H9 (cell line): ENCODE data around the gene MYL1. TPM values are rescaled to one million over a fixed set of nuclear protein-coding genes. Genes with fewer than 3 reads are reported as not detected.

ENCODE experiments used
- DNase-seq: peaks from one replicate; pipeline ENCODE4 v3.0.0-alpha.2; 2017
- H2AFZ ChIP-seq: one replicate; pipeline ENCODE4 v1.6.1; 2013; ENCODE audit warnings: mild to moderate bottlenecking, low read length, control low read depth, moderate library complexity
- H2AK5ac ChIP-seq: 2 replicates; pipeline ENCODE4 v1.6.1; 2013; ENCODE audit warnings: low read length, control low read depth, mixed read lengths; ENCODE audit not compliant: insufficient read length
- H2BK120ac ChIP-seq: one replicate; pipeline ENCODE4 v1.6.1; 2013; ENCODE audit warnings: low read depth, mild to moderate bottlenecking, low read length, control low read depth, inconsistent platforms; ENCODE audit not compliant: poor library complexity, severe bottlenecking
- H2BK12ac ChIP-seq: 2 replicates; pipeline ENCODE4 v1.6.1; 2013; ENCODE audit warnings: low read length, control low read depth, mixed read lengths, low read depth; ENCODE audit not compliant: insufficient read length
- H2BK15ac ChIP-seq: 2 replicates; pipeline ENCODE4 v1.6.1; 2013; ENCODE audit warnings: low read depth, low read length, control low read depth
- H2BK20ac ChIP-seq: one replicate; pipeline ENCODE4 v1.6.1; 2013; ENCODE audit warnings: low read depth, mild to moderate bottlenecking, low read length, control low read depth, inconsistent platforms; ENCODE audit not compliant: poor library complexity, severe bottlenecking
- H2BK5ac ChIP-seq: 2 replicates; pipeline ENCODE4 v1.6.1; 2013; ENCODE audit warnings: low read length, control low read depth, mixed read lengths; ENCODE audit not compliant: insufficient read length
- H3K14ac ChIP-seq: 2 replicates; pipeline ENCODE4 v1.6.1; 2013; ENCODE audit warnings: low read length, control low read depth; ENCODE audit not compliant: insufficient read depth
- H3K18ac ChIP-seq: 2 replicates; pipeline ENCODE4 v1.6.1; 2013; ENCODE audit warnings: low read depth, mild to moderate bottlenecking, mixed read lengths, low read length, control low read depth; ENCODE audit not compliant: insufficient read length
- H3K23ac ChIP-seq: 2 replicates; pipeline ENCODE4 v1.6.1; 2013; ENCODE audit warnings: low read length, control low read depth, mixed read lengths, low read depth; ENCODE audit not compliant: insufficient read length
- H3K23me2 ChIP-seq: 2 replicates; pipeline ENCODE4 v1.6.1; 2013; ENCODE audit warnings: low read depth, mild to moderate bottlenecking, mixed read lengths, low read length, control low read depth; ENCODE audit not compliant: insufficient read length, poor library complexity, severe bottlenecking
- H3K27ac ChIP-seq: 2 replicates; pipeline ENCODE4 v1.5.1; 2013; ENCODE audit warnings: low read length, control low read depth, mixed read lengths, low read depth; ENCODE audit not compliant: insufficient read length
- H3K27me3 ChIP-seq: 2 replicates; pipeline ENCODE4 v1.6.1; 2013; ENCODE audit warnings: low read length, control low read depth, inconsistent platforms; ENCODE audit not compliant: insufficient read depth
- H3K4ac ChIP-seq: 2 replicates; pipeline ENCODE4 v1.6.1; 2013; ENCODE audit warnings: low read depth, mild to moderate bottlenecking, control low read depth, inconsistent platforms, low read length, moderate library complexity
- H3K4me1 ChIP-seq: 2 replicates; pipeline ENCODE4 v1.6.1; 2013; ENCODE audit warnings: low read length, control low read depth, inconsistent platforms; ENCODE audit not compliant: insufficient read depth
- H3K4me2 ChIP-seq: 2 replicates; pipeline ENCODE4 v1.6.1; 2013; ENCODE audit warnings: low read length, control low read depth, mixed read lengths; ENCODE audit not compliant: insufficient read length, insufficient read depth
- H3K56ac ChIP-seq: 2 replicates; pipeline ENCODE4 v1.6.1; 2013; ENCODE audit warnings: low read depth, mild to moderate bottlenecking, mixed read lengths, low read length, control low read depth; ENCODE audit not compliant: insufficient read length
- H3K79me1 ChIP-seq: 2 replicates; pipeline ENCODE4 v1.6.1; 2013; ENCODE audit warnings: low read depth, mild to moderate bottlenecking, moderate library complexity, low read length, control low read depth, inconsistent platforms; ENCODE audit not compliant: insufficient read depth, poor library complexity, severe bottlenecking
- H3K79me2 ChIP-seq: 2 replicates; pipeline ENCODE4 v1.6.1; 2013; ENCODE audit warnings: low read length, control low read depth, inconsistent platforms; ENCODE audit not compliant: insufficient read depth
- H3K9ac ChIP-seq: 2 replicates; pipeline ENCODE4 v1.6.1; 2013; ENCODE audit warnings: low read length, control low read depth, mixed read lengths; ENCODE audit not compliant: insufficient read length; ENCODE audit errors: extremely low read depth
- H3K9me3 ChIP-seq: one replicate; pipeline ENCODE4 v1.6.1; 2013; ENCODE audit warnings: low read depth, low read length, inconsistent platforms; ENCODE audit not compliant: control insufficient read depth
- H3T11ph ChIP-seq: one replicate; pipeline ENCODE4 v1.6.1; 2013; ENCODE audit warnings: mild to moderate bottlenecking, low read length, control low read depth, inconsistent platforms
- H4K20me1 ChIP-seq: one replicate; pipeline ENCODE4 v1.6.1; 2013; ENCODE audit not compliant: control insufficient read depth, insufficient read length, insufficient read depth
- H4K5ac ChIP-seq: 2 replicates; pipeline ENCODE4 v1.6.1; 2013; ENCODE audit warnings: low read depth, mild to moderate bottlenecking, mixed read lengths, low read length, control low read depth; ENCODE audit not compliant: insufficient read length
- H4K8ac ChIP-seq: replicated peaks from 2 replicates; pipeline ENCODE4 v1.6.1; 2013; ENCODE audit warnings: low read length, control low read depth, mixed read lengths, low read depth; ENCODE audit not compliant: insufficient read length
- H4K91ac ChIP-seq: 2 replicates; pipeline ENCODE4 v1.6.1; 2013; ENCODE audit warnings: low read depth, mild to moderate bottlenecking, moderate library complexity, mixed read lengths, low read length, control low read depth; ENCODE audit not compliant: insufficient read length
- H3K27ac Mint-ChIP-seq, 3 experiments: 2 replicates in 2 of 3; 3 replicates in 1 of 3; pipeline ENCODE4 v1.8.0; 2020 to 2021; ENCODE audit warnings: mixed read lengths in 3 of 3, mild to moderate bottlenecking in 1 of 3, moderate library complexity in 1 of 3
- H3K27me3 Mint-ChIP-seq: 2 replicates; pipeline ENCODE4 v1.8.0; 2021; ENCODE audit warnings: low read depth, mild to moderate bottlenecking, moderate library complexity, mixed read lengths
- H3K36me3 Mint-ChIP-seq, 3 experiments: 2 replicates in 2 of 3; 3 replicates in 1 of 3; pipeline ENCODE4 v1.8.0; 2020 to 2021; ENCODE audit warnings: low read depth in 3 of 3, mixed read lengths in 3 of 3; ENCODE audit not compliant: insufficient read depth in 1 of 3
- H3K4me1 Mint-ChIP-seq, 2 experiments: 2 replicates each; pipeline ENCODE4 v1.8.0; 2020; ENCODE audit warnings: mixed read lengths in 2 of 2
- H3K4me3 Mint-ChIP-seq, 2 experiments: 2 replicates in 1 of 2; 3 replicates in 1 of 2; pipeline ENCODE4 v1.8.0; 2020 to 2021; ENCODE audit warnings: mild to moderate bottlenecking in 2 of 2, mixed read lengths in 2 of 2, moderate library complexity in 1 of 2
- H3K9me3 Mint-ChIP-seq, 2 experiments: 2 replicates in 1 of 2; 3 replicates in 1 of 2; pipeline ENCODE4 v1.8.0; 2020; ENCODE audit warnings: mild to moderate bottlenecking in 2 of 2, mixed read lengths in 2 of 2, moderate library complexity in 1 of 2
- CTCF ChIP-seq: fragments of 200-600 bp; sonication (generic); conservative IDR thresholded peaks from 3 replicates; pipeline ENCODE4 v1.8.0; 2021; ENCODE audit warnings: antibody characterized with exemption, mild to moderate bottlenecking
- WGBS: extraction: QIAGEN DNeasy Blood & Tissue Kit; methylation state at CpG from one replicate; pipeline ENCODE4 v1.1.7; 2013; ENCODE audit warnings: missing lambda C conversion rate, low lambda C conversion rate, mixed read lengths; ENCODE audit not compliant: insufficient read length; ENCODE audit errors: extremely low coverage; 5-methylcytosine and 5-hydroxymethylcytosine counted together
- total RNA-seq: library from RNA; stranded (reverse); gene quantifications from 2 replicates; pipeline ENCODE4 v1.2.1, GENCODE V29; 2021

Gene MYL1
- total RNA-seq, 1 experiment from 2014 or later, result not detected

- no peak overlapping the region for H3K56ac ChIP-seq
- TF ChIP-seq CTCF, result no peak
- no peaks in the 10 kb centered on the region for H3K27me3 ChIP-seq
- Mint-ChIP-seq H3K27ac (peak overlapping the region in 1 of 3 experiments; percentile 14; a peak in 2 of 7 replicates), H3K4me1 (peaks cover 3 to 5% of the 10 kb centered on the region in 2 experiments), H3K4me3 (no peak overlapping the region), H3K36me3 (no peaks in the 10 kb centered on the region; a peak in 1 of 7 replicates), H3K9me3 (peaks cover 0 to 3% of the 10 kb centered on the region in 2 experiments; a peak in 2 of 5 replicates), H3K27me3 (no peaks in the 10 kb centered on the region)
- no peak overlapping the region for H2BK20ac ChIP-seq
- DNase-seq, result no peak
- H4K8ac ChIP-seq, result no peak overlapping the region
- H3K4me1 ChIP-seq, result no peaks in the 10 kb centered on the region; the same call in 1 of the 2 replicates
- H4K5ac ChIP-seq, result no peak overlapping the region
- no peak overlapping the region for H2AK5ac ChIP-seq
- no peak overlapping the region for H3K14ac ChIP-seq
- H3K4me2 ChIP-seq, result no peak overlapping the region
- no peaks in the 10 kb centered on the region for H3K79me2 ChIP-seq
- H3K27ac ChIP-seq, result no peak overlapping the region
- H4K20me1 ChIP-seq, result no peaks in the 10 kb centered on the region
- H2BK5ac ChIP-seq, result no peak overlapping the region
- no peak overlapping the region for H2BK120ac ChIP-seq
- no peak overlapping the region for H3T11ph ChIP-seq
- H3K23me2 ChIP-seq, result no peaks in the 10 kb centered on the region
- no peak overlapping the region for H3K18ac ChIP-seq
- no peaks in the 10 kb centered on the region for H3K9me3 ChIP-seq
- H3K9ac ChIP-seq, result no peak overlapping the region
- no peaks in the 10 kb centered on the region for H3K79me1 ChIP-seq
- no peak overlapping the region for H4K91ac ChIP-seq
- no peak overlapping the region for H3K23ac ChIP-seq
- WGBS, result no CpG with 5 or more reads among the region's 1 CpG
- H3K4ac ChIP-seq, result no peak overlapping the region
- no peak overlapping the region for H2BK12ac ChIP-seq
- no peak overlapping the region for H2AFZ ChIP-seq
- H2BK15ac ChIP-seq, result no peak overlapping the region
Measured at GRCh38 chr2:210360412-210360811, 45.4 kb upstream of the MYL1 start.
